OCI-LY3 (cell line): ENCODE data around the gene TIFAB.

ENCODE experiments used
- H2AFZ ChIP-seq: fragments of 200-600, 300-600 bp; shearing (Covaris generic); 2 replicates; pipeline ENCODE4 v1.6.0; 2014; ENCODE audit warnings: antibody characterized with exemption, low read depth, low read length
- H3K27ac ChIP-seq: fragments of 200-600, 300-600 bp; sonication (generic); 2 replicates; pipeline ENCODE4 v1.5.1; 2014; ENCODE audit warnings: mild to moderate bottlenecking, low read length, moderate library complexity, mixed read lengths
- H3K27me3 ChIP-seq: fragments of 200-600, 300-600 bp; sonication (generic); 2 replicates; pipeline ENCODE4 v1.6.1; 2014; ENCODE audit warnings: low read depth, low read length, mixed read lengths
- H3K36me3 ChIP-seq: fragments of 200-600, 300-600 bp; sonication (generic); replicated peaks from 2 replicates; pipeline ENCODE3; 2014; ENCODE audit warnings: low read depth, low read length, mixed read lengths
- H3K4me1 ChIP-seq: fragments of 300-600, 200-600 bp; sonication (generic); 2 replicates; pipeline ENCODE4 v1.6.1; 2014; ENCODE audit warnings: low read length, mixed read lengths
- H3K4me2 ChIP-seq: fragments of 200-600, 300-600 bp; sonication (generic); 2 replicates; pipeline ENCODE4 v1.6.1; 2014; ENCODE audit warnings: low read length, mixed read lengths
- H3K4me3 ChIP-seq: fragments of 300-600, 200-600 bp; sonication (generic); 2 replicates; pipeline ENCODE4 v1.5.1; 2014; ENCODE audit warnings: antibody characterized with exemption, mild to moderate bottlenecking, low read length, moderate library complexity
- H3K79me2 ChIP-seq: fragments of 300-600, 200-600 bp; shearing (Covaris generic); 2 replicates; pipeline ENCODE4 v1.6.1; 2014; ENCODE audit warnings: mild to moderate bottlenecking, low read length, mixed read lengths
- H3K9ac ChIP-seq: fragments of 300-600, 200-600 bp; shearing (Covaris generic); 2 replicates; pipeline ENCODE4 v1.6.0; 2014; ENCODE audit warnings: mild to moderate bottlenecking, low read length, moderate library complexity
- H3K9me3 ChIP-seq: fragments of 200-600, 300-600 bp; shearing (Covaris generic); 2 replicates; pipeline ENCODE4 v1.6.1; 2014; ENCODE audit warnings: low read length, mixed read lengths; ENCODE audit not compliant: insufficient read depth
- H4K20me1 ChIP-seq: fragments of 200-600, 300-600 bp; sonication (generic); 2 replicates; pipeline ENCODE4 v1.6.1; 2016; ENCODE audit warnings: low read length, mixed read lengths; ENCODE audit not compliant: insufficient read depth
- EZH2phosphoT487 ChIP-seq: fragments of 200-600 bp; shearing (Covaris generic); IDR thresholded peaks from 2 replicates; pipeline ENCODE4 v1.6.1; 2018; ENCODE audit warnings: antibody characterized with exemption, mixed run types, low read depth
- TF ChIP-seq, protein P1 (sequence below): fragments of 200-600, 300-600 bp; sonication (generic); IDR thresholded peaks from 2 replicates; pipeline ENCODE4 v1.5.1; 2014; ENCODE audit warnings: antibody characterized with exemption, low read length, low read depth

The TIFAB gene

DNA sequence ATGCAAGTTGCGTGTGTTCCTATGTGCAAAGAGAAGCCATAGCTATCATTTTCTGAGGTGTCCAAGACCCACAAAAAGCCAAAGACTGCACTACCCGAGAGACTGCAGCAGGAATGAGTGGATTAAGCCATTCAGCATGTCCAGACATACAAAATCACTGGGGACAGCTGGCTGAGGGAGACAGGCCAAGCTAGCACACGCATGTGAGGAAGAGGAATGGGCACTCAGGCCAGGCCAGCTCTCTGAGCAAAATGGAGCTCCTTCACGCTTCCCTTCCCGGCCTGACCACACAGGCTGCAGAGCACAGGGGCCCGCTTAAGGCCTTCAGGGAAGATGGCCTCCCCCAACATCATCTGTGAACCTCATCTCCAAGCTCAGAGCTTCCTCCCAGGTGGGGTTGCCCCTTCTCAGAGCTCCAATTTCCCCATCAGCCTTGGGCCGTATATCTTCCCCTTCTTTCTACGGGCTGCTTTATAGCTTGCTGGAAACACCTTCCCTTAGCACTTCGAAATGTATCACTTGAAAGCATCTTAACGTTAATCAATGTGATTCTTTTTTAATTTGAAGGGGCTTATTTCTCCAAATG is 13.4 kb downstream of the TIFAB start:
- peaks cover 30% of the 10 kb centered on the region for H3K4me1 ChIP-seq
- H3K36me3 ChIP-seq, result no peaks in the 10 kb centered on the region
- H3K27ac ChIP-seq, result no peak overlapping the region
- no peak overlapping the region for H3K9ac ChIP-seq
- H3K27me3 ChIP-seq, result peaks cover 20% of the 10 kb centered on the region
- H3K4me3 ChIP-seq, result no peak overlapping the region
- no peak overlapping the region for H2AFZ ChIP-seq
- H4K20me1 ChIP-seq, result no peaks in the 10 kb centered on the region
- H3K9me3 ChIP-seq, result no peaks in the 10 kb centered on the region
- TF ChIP-seq, protein P1, sequence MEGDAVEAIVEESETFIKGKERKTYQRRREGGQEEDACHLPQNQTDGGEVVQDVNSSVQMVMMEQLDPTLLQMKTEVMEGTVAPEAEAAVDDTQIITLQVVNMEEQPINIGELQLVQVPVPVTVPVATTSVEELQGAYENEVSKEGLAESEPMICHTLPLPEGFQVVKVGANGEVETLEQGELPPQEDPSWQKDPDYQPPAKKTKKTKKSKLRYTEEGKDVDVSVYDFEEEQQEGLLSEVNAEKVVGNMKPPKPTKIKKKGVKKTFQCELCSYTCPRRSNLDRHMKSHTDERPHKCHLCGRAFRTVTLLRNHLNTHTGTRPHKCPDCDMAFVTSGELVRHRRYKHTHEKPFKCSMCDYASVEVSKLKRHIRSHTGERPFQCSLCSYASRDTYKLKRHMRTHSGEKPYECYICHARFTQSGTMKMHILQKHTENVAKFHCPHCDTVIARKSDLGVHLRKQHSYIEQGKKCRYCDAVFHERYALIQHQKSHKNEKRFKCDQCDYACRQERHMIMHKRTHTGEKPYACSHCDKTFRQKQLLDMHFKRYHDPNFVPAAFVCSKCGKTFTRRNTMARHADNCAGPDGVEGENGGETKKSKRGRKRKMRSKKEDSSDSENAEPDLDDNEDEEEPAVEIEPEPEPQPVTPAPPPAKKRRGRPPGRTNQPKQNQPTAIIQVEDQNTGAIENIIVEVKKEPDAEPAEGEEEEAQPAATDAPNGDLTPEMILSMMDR, result no peak
- no peak for TF ChIP-seq EZH2phosphoT487
- no peaks in the 10 kb centered on the region for H3K79me2 ChIP-seq
- H3K4me2 ChIP-seq, result 0 out of 2 replicates have a peak overlapping the region, but pooled peaks have one; percentile 9

DNA sequence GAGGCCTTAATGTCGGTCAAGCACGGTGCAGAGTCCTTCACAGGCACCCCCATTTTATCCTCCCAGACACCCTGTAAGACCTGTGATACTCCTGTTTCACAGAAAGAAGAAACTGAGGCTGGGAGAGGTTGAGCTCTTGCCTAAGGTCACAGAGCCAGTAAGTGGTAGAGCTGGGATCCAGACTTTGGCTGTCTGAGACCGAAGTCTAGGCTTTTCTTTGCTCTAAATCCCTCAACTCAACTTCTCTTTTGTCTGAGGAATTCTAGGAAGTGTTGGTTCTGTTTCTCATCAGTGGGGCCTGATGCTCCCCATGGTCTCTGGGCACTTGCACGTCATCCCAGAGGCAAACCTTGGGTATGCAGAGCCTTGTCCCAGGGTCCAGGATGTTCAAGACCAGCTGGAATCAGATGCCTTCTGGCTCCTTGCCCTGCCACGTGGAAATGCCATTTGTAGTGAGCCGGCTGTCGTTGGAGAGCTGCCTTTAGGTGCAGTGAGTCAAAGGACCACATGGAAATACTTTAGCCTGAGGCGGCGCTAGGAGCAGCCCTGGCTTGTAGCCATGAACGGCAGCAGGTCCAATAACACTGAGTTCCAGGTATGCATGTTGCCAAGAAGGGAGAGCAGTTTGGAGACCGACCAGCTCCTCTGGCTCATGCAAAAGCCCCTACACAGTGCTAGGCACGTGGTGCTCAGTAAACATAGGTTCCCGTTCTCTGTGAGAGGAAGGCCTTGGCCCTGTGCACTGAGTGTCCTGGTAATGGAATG is 14.2 kb downstream of the TIFAB start:
- Histone ChIP-seq H3K79me2 (no peaks in the 10 kb centered on the region), H3K4me3 (peak overlapping the region; percentile 57), H2AFZ (no peak overlapping the region), H3K4me1 (peaks cover 30% of the 10 kb centered on the region), H3K27me3 (peaks cover 20% of the 10 kb centered on the region), H3K9me3 (no peaks in the 10 kb centered on the region), H3K9ac (no peak overlapping the region), H4K20me1 (no peaks in the 10 kb centered on the region), H3K27ac (no peak overlapping the region), H3K4me2 (peak overlapping the region; percentile 75), H3K36me3 (no peaks in the 10 kb centered on the region)
- TF ChIP-seq, protein P1, result no peak
- TF ChIP-seq EZH2phosphoT487, result no peak

DNA sequence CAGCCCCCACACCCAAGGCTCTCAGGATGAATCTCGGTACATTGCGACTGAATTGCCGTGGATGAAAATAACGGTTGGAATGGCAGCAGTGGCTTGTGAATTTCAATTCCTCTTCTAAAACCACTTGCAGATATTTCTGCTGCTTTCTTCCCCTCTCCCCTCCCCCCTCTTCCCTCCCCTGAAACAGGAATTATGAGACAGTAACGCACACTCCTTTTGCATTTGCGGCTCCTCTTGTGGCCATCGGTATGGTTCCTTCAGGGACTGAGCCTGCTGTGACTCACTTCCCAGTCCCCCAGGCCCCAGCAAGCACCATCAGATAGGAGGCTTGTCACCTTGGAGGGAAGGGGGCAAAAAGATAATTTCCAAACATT is 14.7 kb downstream of the TIFAB start:
- H3K36me3 ChIP-seq, result no peaks in the 10 kb centered on the region
- no peak for TF ChIP-seq EZH2phosphoT487
- TF ChIP-seq, protein P1, result no peak
- peaks cover 30% of the 10 kb centered on the region for H3K4me1 ChIP-seq
- peaks cover 20% of the 10 kb centered on the region for H3K27me3 ChIP-seq
- H3K9me3 ChIP-seq, result no peaks in the 10 kb centered on the region
- no peak overlapping the region for H3K9ac ChIP-seq
- no peak overlapping the region for H3K27ac ChIP-seq
- peak overlapping the region; percentile 75 for H3K4me2 ChIP-seq
- 0 out of 2 replicates have a peak overlapping the region, but pooled peaks have one; percentile 49 for H2AFZ ChIP-seq
- peak overlapping the region; percentile 57 for H3K4me3 ChIP-seq
- no peaks in the 10 kb centered on the region for H4K20me1 ChIP-seq
- H3K79me2 ChIP-seq, result no peaks in the 10 kb centered on the region

DNA sequence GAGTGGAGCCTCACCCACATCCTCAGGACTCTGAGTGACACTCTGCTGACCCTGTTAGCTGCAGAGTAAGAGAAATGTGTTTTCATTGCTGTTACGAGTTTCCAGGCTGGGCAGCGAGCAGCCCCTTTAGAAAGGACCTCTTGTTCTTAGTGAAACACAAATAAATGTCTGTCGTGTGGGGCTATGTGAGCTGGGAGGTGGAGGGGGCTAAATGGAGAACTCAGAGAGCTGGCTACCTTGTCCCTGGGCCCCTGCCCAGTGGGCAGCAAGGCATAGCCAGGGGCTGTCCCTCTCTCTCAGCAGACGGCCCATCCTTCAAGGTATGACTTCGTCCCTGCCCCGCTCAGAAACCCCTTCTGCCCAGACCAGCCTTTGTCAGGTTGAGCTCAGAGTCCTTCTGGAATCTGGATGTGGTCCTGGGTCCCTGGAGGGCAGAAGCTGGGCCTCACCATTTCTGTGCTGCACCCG is 15.2 kb downstream of the TIFAB start:
- TF ChIP-seq, protein P1, result no peak
- TF ChIP-seq EZH2phosphoT487, result no peak
- H3K79me2 ChIP-seq, result no peaks in the 10 kb centered on the region
- H3K27ac ChIP-seq, result no peak overlapping the region
- peak overlapping the region; percentile 57 for H3K4me3 ChIP-seq
- no peaks in the 10 kb centered on the region for H3K36me3 ChIP-seq
- no peak overlapping the region for H3K9ac ChIP-seq
- 0 out of 2 replicates have a peak overlapping the region, but pooled peaks have one; percentile 49 for H2AFZ ChIP-seq
- H3K27me3 ChIP-seq, result peaks cover 20% of the 10 kb centered on the region
- H4K20me1 ChIP-seq, result no peaks in the 10 kb centered on the region
- H3K9me3 ChIP-seq, result no peaks in the 10 kb centered on the region
- peak overlapping the region; percentile 75 for H3K4me2 ChIP-seq
- H3K4me1 ChIP-seq, result peaks cover 30% of the 10 kb centered on the region
